GM23338 (cell line): ENCODE data around the gene CYP24A1.

Experiments used
- CREB1 ChIP-seq: fragments of 250-450 bp; sonication (Bioruptor Pico); IDR thresholded peaks from 2 replicates; pipeline ENCODE4 v1.5.0; 2020; ENCODE audit warnings: low read depth, mild to moderate bottlenecking, moderate library complexity
- CTCF ChIP-seq, 2 experiments: fragments of 200-600 bp in 1 of 2; sonication (generic) in 1 of 2; conservative IDR thresholded peaks; 2 replicates each; pipeline versions ENCODE4 v1.5.1 to v1.6.1; 2016 to 2017; ENCODE audit warnings: antibody characterized with exemption in 2 of 2, low read depth in 2 of 2, mild to moderate bottlenecking in 2 of 2, moderate library complexity in 1 of 2
- ETS1 ChIP-seq: IDR thresholded peaks from 2 replicates; pipeline ENCODE4 v1.6.1; 2016; ENCODE audit warnings: antibody characterized with exemption
- EZH2 ChIP-seq: fragments of 200-600 bp; sonication (generic); IDR thresholded peaks from one replicate; pipeline ENCODE4 v1.8.0; 2017; ENCODE audit warnings: antibody characterized with exemption, mild to moderate bottlenecking, low read depth; ENCODE audit not compliant: unreplicated experiment
- EZH2phosphoT487 ChIP-seq: fragments of 200-600 bp; sonication (generic); IDR thresholded peaks from one replicate; pipeline ENCODE4 v1.8.1; 2018; ENCODE audit warnings: antibody characterized with exemption; ENCODE audit not compliant: unreplicated experiment
- REST ChIP-seq: IDR thresholded peaks from one replicate; pipeline ENCODE4 v1.6.1; 2018; ENCODE audit warnings: antibody characterized with exemption; ENCODE audit not compliant: unreplicated experiment

- no peak for TF ChIP-seq CTCF (conservative IDR thresholded peaks at IDR 0.05; ENCODE audit: low read depth in 2 of 2)
- no peak for TF ChIP-seq ETS1
- no peak for TF ChIP-seq CREB1 (CRISPR knock-in tag)
- no peak for TF ChIP-seq EZH2phosphoT487
- TF ChIP-seq REST = no peak
- no peak for TF ChIP-seq EZH2
These were observed 59.7 kb downstream of the CYP24A1 start for GRCh38 chr20:54114109-54114508.
